H9 (cell line): ENCODE results near the gene MCRIP1. TPM values are rescaled to one million over a fixed set of nuclear protein-coding genes. Genes with fewer than 3 reads are reported as not detected.

Experiments
- DNase-seq: peaks from one replicate; pipeline ENCODE4 v3.0.0-alpha.2; 2017
- H2AFZ ChIP-seq: one replicate; pipeline ENCODE4 v1.6.1; 2013; ENCODE audit warnings: mild to moderate bottlenecking, low read length, control low read depth, moderate library complexity
- H2AK5ac ChIP-seq: 2 replicates; pipeline ENCODE4 v1.6.1; 2013; ENCODE audit warnings: low read length, control low read depth, mixed read lengths; ENCODE audit not compliant: insufficient read length
- H2BK120ac ChIP-seq: one replicate; pipeline ENCODE4 v1.6.1; 2013; ENCODE audit warnings: low read depth, mild to moderate bottlenecking, low read length, control low read depth, inconsistent platforms; ENCODE audit not compliant: poor library complexity, severe bottlenecking
- H2BK12ac ChIP-seq: 2 replicates; pipeline ENCODE4 v1.6.1; 2013; ENCODE audit warnings: low read length, control low read depth, mixed read lengths, low read depth; ENCODE audit not compliant: insufficient read length
- H2BK15ac ChIP-seq: 2 replicates; pipeline ENCODE4 v1.6.1; 2013; ENCODE audit warnings: low read depth, low read length, control low read depth
- H2BK20ac ChIP-seq: one replicate; pipeline ENCODE4 v1.6.1; 2013; ENCODE audit warnings: low read depth, mild to moderate bottlenecking, low read length, control low read depth, inconsistent platforms; ENCODE audit not compliant: poor library complexity, severe bottlenecking
- H2BK5ac ChIP-seq: 2 replicates; pipeline ENCODE4 v1.6.1; 2013; ENCODE audit warnings: low read length, control low read depth, mixed read lengths; ENCODE audit not compliant: insufficient read length
- H3K14ac ChIP-seq: 2 replicates; pipeline ENCODE4 v1.6.1; 2013; ENCODE audit warnings: low read length, control low read depth; ENCODE audit not compliant: insufficient read depth
- H3K18ac ChIP-seq: 2 replicates; pipeline ENCODE4 v1.6.1; 2013; ENCODE audit warnings: low read depth, mild to moderate bottlenecking, mixed read lengths, low read length, control low read depth; ENCODE audit not compliant: insufficient read length
- H3K23ac ChIP-seq: 2 replicates; pipeline ENCODE4 v1.6.1; 2013; ENCODE audit warnings: low read length, control low read depth, mixed read lengths, low read depth; ENCODE audit not compliant: insufficient read length
- H3K23me2 ChIP-seq: 2 replicates; pipeline ENCODE4 v1.6.1; 2013; ENCODE audit warnings: low read depth, mild to moderate bottlenecking, mixed read lengths, low read length, control low read depth; ENCODE audit not compliant: insufficient read length, poor library complexity, severe bottlenecking
- H3K27ac ChIP-seq: 2 replicates; pipeline ENCODE4 v1.5.1; 2013; ENCODE audit warnings: low read length, control low read depth, mixed read lengths, low read depth; ENCODE audit not compliant: insufficient read length
- H3K27me3 ChIP-seq: 2 replicates; pipeline ENCODE4 v1.6.1; 2013; ENCODE audit warnings: low read length, control low read depth, inconsistent platforms; ENCODE audit not compliant: insufficient read depth
- H3K4ac ChIP-seq: 2 replicates; pipeline ENCODE4 v1.6.1; 2013; ENCODE audit warnings: low read depth, mild to moderate bottlenecking, control low read depth, inconsistent platforms, low read length, moderate library complexity
- H3K4me1 ChIP-seq: 2 replicates; pipeline ENCODE4 v1.6.1; 2013; ENCODE audit warnings: low read length, control low read depth, inconsistent platforms; ENCODE audit not compliant: insufficient read depth
- H3K4me2 ChIP-seq: 2 replicates; pipeline ENCODE4 v1.6.1; 2013; ENCODE audit warnings: low read length, control low read depth, mixed read lengths; ENCODE audit not compliant: insufficient read length, insufficient read depth
- H3K56ac ChIP-seq: 2 replicates; pipeline ENCODE4 v1.6.1; 2013; ENCODE audit warnings: low read depth, mild to moderate bottlenecking, mixed read lengths, low read length, control low read depth; ENCODE audit not compliant: insufficient read length
- H3K79me1 ChIP-seq: 2 replicates; pipeline ENCODE4 v1.6.1; 2013; ENCODE audit warnings: low read depth, mild to moderate bottlenecking, moderate library complexity, low read length, control low read depth, inconsistent platforms; ENCODE audit not compliant: insufficient read depth, poor library complexity, severe bottlenecking
- H3K79me2 ChIP-seq: 2 replicates; pipeline ENCODE4 v1.6.1; 2013; ENCODE audit warnings: low read length, control low read depth, inconsistent platforms; ENCODE audit not compliant: insufficient read depth
- H3K9ac ChIP-seq: 2 replicates; pipeline ENCODE4 v1.6.1; 2013; ENCODE audit warnings: low read length, control low read depth, mixed read lengths; ENCODE audit not compliant: insufficient read length; ENCODE audit errors: extremely low read depth
- H3K9me3 ChIP-seq: one replicate; pipeline ENCODE4 v1.6.1; 2013; ENCODE audit warnings: low read depth, low read length, inconsistent platforms; ENCODE audit not compliant: control insufficient read depth
- H3T11ph ChIP-seq: one replicate; pipeline ENCODE4 v1.6.1; 2013; ENCODE audit warnings: mild to moderate bottlenecking, low read length, control low read depth, inconsistent platforms
- H4K20me1 ChIP-seq: one replicate; pipeline ENCODE4 v1.6.1; 2013; ENCODE audit not compliant: control insufficient read depth, insufficient read length, insufficient read depth
- H4K5ac ChIP-seq: 2 replicates; pipeline ENCODE4 v1.6.1; 2013; ENCODE audit warnings: low read depth, mild to moderate bottlenecking, mixed read lengths, low read length, control low read depth; ENCODE audit not compliant: insufficient read length
- H4K8ac ChIP-seq: replicated peaks from 2 replicates; pipeline ENCODE4 v1.6.1; 2013; ENCODE audit warnings: low read length, control low read depth, mixed read lengths, low read depth; ENCODE audit not compliant: insufficient read length
- H4K91ac ChIP-seq: 2 replicates; pipeline ENCODE4 v1.6.1; 2013; ENCODE audit warnings: low read depth, mild to moderate bottlenecking, moderate library complexity, mixed read lengths, low read length, control low read depth; ENCODE audit not compliant: insufficient read length
- H3K27ac Mint-ChIP-seq, 3 experiments: 2 replicates in 2 of 3; 3 replicates in 1 of 3; pipeline ENCODE4 v1.8.0; 2020 to 2021; ENCODE audit warnings: mixed read lengths in 3 of 3, mild to moderate bottlenecking in 1 of 3, moderate library complexity in 1 of 3
- H3K27me3 Mint-ChIP-seq: 2 replicates; pipeline ENCODE4 v1.8.0; 2021; ENCODE audit warnings: low read depth, mild to moderate bottlenecking, moderate library complexity, mixed read lengths
- H3K36me3 Mint-ChIP-seq, 3 experiments: 2 replicates in 2 of 3; 3 replicates in 1 of 3; pipeline ENCODE4 v1.8.0; 2020 to 2021; ENCODE audit warnings: low read depth in 3 of 3, mixed read lengths in 3 of 3; ENCODE audit not compliant: insufficient read depth in 1 of 3
- H3K4me1 Mint-ChIP-seq, 2 experiments: 2 replicates each; pipeline ENCODE4 v1.8.0; 2020; ENCODE audit warnings: mixed read lengths in 2 of 2
- H3K4me3 Mint-ChIP-seq, 2 experiments: 2 replicates in 1 of 2; 3 replicates in 1 of 2; pipeline ENCODE4 v1.8.0; 2020 to 2021; ENCODE audit warnings: mild to moderate bottlenecking in 2 of 2, mixed read lengths in 2 of 2, moderate library complexity in 1 of 2
- H3K9me3 Mint-ChIP-seq, 2 experiments: 2 replicates in 1 of 2; 3 replicates in 1 of 2; pipeline ENCODE4 v1.8.0; 2020; ENCODE audit warnings: mild to moderate bottlenecking in 2 of 2, mixed read lengths in 2 of 2, moderate library complexity in 1 of 2
- WGBS: extraction: QIAGEN DNeasy Blood & Tissue Kit; methylation state at CpG from one replicate; pipeline ENCODE4 v1.1.7; 2013; ENCODE audit warnings: missing lambda C conversion rate, low lambda C conversion rate, mixed read lengths; ENCODE audit not compliant: insufficient read length; ENCODE audit errors: extremely low coverage; 5-methylcytosine and 5-hydroxymethylcytosine counted together
- total RNA-seq: library from RNA; stranded (reverse); gene quantifications from 2 replicates; pipeline ENCODE4 v1.2.1, GENCODE V29; 2021
- TF ChIP-seq, protein P1 (sequence below): fragments of 200-600 bp; sonication (generic); conservative IDR thresholded peaks from 3 replicates; pipeline ENCODE4 v1.8.0; 2021; ENCODE audit warnings: antibody characterized with exemption, mild to moderate bottlenecking

The MCRIP1 gene
- total RNA-seq, 1 experiment from 2014 or later = 118 TPM

DNA sequence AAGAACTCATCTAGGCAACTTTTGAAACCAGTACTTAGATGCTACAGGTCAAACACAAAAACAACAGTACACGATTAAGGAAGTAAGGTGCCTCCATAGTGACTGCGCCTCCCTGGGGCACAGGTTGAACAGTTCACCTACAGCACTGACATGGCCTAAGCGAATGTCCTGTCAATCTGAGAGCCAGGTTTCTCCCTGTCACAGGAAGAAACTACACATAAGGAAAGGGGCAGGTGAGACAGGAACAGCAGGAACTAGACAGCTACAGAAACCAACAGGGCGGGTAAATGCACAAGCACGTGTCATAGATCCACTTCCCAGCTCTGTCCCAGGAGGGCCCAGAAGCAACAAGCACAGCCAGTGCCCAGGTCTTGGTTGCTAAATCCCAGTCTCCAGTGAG lies 46.0 kb upstream of the MCRIP1 start:
- Histone ChIP-seq H3K4ac (no peak overlapping the region), H2BK12ac (no peak overlapping the region)
- H3K4me3 Mint-ChIP-seq = no peak overlapping the region; a peak in 1 of 5 replicates

More for the DNA sequence above, 46.0 kb upstream of the MCRIP1 start:
- no peaks in the 10 kb centered on the region for H3K79me2 ChIP-seq
- H3K9me3 ChIP-seq = no peaks in the 10 kb centered on the region
- no peak for DNase-seq
- H3K9ac ChIP-seq = no peak overlapping the region
- no peak overlapping the region for H3K4me2 ChIP-seq
- no peak overlapping the region for H4K5ac ChIP-seq
- no peak overlapping the region for H3K18ac ChIP-seq
- no peak overlapping the region for H3T11ph ChIP-seq
- no peak overlapping the region for H2AFZ ChIP-seq
- no CpG with 5 or more reads among the region's 5 CpGs for WGBS
- no peak overlapping the region for H3K14ac ChIP-seq
- no peak overlapping the region for H2BK20ac ChIP-seq
- peaks cover 16 to 53% (median 48%) of the 10 kb centered on the region in 3 experiments for H3K36me3 Mint-ChIP-seq
- H2BK5ac ChIP-seq = no peak overlapping the region
- no peak overlapping the region for H4K8ac ChIP-seq
- no peaks in the 10 kb centered on the region for H3K27me3 Mint-ChIP-seq
- H3K4me1 Mint-ChIP-seq = no peaks in the 10 kb centered on the region
- no peak overlapping the region for H2BK120ac ChIP-seq
- no peak overlapping the region for H3K23ac ChIP-seq
- no peak overlapping the region for H3K27ac ChIP-seq
- no peak overlapping the region for H3K56ac ChIP-seq
- H3K9me3 Mint-ChIP-seq = no peaks in the 10 kb centered on the region; a peak in 1 of 5 replicates
- H3K27ac Mint-ChIP-seq = no peak overlapping the region; a peak in 1 of 7 replicates
- H2AK5ac ChIP-seq = no peak overlapping the region
- no peaks in the 10 kb centered on the region for H3K27me3 ChIP-seq
- H3K23me2 ChIP-seq = no peaks in the 10 kb centered on the region
- H2BK15ac ChIP-seq = no peak overlapping the region
- H4K20me1 ChIP-seq = no peaks in the 10 kb centered on the region
- H4K91ac ChIP-seq = no peak overlapping the region
- no peaks in the 10 kb centered on the region for H3K79me1 ChIP-seq
- TF ChIP-seq, protein P1, sequence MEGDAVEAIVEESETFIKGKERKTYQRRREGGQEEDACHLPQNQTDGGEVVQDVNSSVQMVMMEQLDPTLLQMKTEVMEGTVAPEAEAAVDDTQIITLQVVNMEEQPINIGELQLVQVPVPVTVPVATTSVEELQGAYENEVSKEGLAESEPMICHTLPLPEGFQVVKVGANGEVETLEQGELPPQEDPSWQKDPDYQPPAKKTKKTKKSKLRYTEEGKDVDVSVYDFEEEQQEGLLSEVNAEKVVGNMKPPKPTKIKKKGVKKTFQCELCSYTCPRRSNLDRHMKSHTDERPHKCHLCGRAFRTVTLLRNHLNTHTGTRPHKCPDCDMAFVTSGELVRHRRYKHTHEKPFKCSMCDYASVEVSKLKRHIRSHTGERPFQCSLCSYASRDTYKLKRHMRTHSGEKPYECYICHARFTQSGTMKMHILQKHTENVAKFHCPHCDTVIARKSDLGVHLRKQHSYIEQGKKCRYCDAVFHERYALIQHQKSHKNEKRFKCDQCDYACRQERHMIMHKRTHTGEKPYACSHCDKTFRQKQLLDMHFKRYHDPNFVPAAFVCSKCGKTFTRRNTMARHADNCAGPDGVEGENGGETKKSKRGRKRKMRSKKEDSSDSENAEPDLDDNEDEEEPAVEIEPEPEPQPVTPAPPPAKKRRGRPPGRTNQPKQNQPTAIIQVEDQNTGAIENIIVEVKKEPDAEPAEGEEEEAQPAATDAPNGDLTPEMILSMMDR = no peak
- H3K4me1 ChIP-seq = no peaks in the 10 kb centered on the region
